Jurkat, Clone E6-1 (cell line): ENCODE data around the gene SPIB.
"Not testable (repeated sequence)": the region's sequence is repeated elsewhere in the genome, so short reads cannot be mapped to it uniquely, and the experiment has no call there.

Experiments used
- DNase-seq: peaks from one replicate; pipeline ENCODE4 v3.0.0-alpha.2; 2011; ENCODE audit warnings: low read depth, low spot score
- H3K4me3 ChIP-seq: 2 replicates; pipeline ENCODE4 v1.5.1; 2011; ENCODE audit warnings: mild to moderate bottlenecking, low read length, control low read depth, moderate library complexity

Gene SPIB

GRCh38 chr19:50387868-50388245 lies 30.9 kb upstream of the SPIB start:
- no peak for DNase-seq
- no peak overlapping the region for H3K4me3 ChIP-seq

- H3K4me3 ChIP-seq, DNase-seq: not testable (repeated sequence)
Observed at GRCh38 chr19:50390295-50390694, 28.4 kb upstream of the SPIB start.

DNA sequence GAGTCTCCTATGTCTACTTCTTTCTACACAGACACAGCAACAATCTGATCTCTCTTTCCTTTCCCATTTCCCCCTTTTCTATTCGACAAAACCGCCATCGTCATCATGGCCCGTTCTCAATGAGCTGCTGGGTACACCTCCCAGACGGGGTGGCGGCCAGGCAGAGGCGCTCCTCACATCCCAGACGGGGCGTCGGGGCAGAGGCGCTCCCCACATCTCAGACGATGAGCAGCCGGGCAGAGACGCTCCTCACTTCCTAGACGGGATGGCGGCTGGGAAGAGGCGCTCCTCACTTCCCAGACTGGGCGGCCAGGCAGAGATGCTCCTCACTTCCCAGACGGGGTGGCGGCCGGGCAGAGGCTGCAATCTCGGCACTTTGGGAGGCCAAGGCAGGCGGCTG lies 27.8 kb upstream of the SPIB start:
- not testable (repeated sequence) for DNase-seq, H3K4me3 ChIP-seq

GRCh38 chr19:50392759-50393158 lies 26.0 kb upstream of the SPIB start:
- H3K4me3 ChIP-seq, result no peak overlapping the region
- no peak for DNase-seq

DNA sequence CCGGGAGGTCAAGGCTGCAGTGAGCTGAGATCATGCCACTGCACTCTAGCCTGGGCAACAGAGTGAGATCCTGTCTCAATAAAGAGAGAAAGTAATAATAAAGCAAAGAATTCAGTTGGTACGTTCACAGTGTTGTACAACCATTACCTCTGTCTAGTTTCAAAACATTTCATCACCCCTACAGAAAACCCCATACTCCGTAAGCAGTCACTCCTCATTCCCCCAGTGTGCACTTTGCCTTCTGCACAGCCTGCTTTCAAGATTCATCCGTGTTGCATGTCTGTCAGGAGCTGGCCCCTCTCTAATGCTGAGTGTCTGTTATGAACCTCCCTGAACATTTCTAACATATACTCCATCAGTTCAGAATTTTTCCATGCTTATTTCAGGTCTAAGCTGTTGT lies 25.1 kb upstream of the SPIB start:
- no peak for DNase-seq
- no peak overlapping the region for H3K4me3 ChIP-seq

DNA sequence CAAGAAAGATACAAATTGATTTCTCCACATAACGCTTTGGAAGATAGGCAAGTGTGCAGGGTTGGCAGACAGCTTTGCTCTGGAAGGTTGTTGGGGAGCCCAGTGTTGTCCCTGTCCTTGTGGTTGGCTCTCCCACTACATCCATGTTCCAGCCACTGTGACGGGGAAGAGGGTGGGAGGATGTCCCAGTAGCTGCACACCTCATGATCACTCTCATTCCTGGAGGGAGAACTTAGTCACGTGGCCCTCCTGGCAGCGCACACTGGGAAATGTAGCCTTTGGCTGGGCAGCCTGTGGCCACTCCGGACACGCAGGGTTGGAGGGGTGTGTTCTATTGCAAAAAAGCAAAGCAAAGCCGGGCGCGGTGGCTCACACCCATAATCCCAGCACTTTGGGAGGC lies 24.7 kb upstream of the SPIB start:
- no peak overlapping the region for H3K4me3 ChIP-seq
- no peak for DNase-seq

- DNase-seq, result no peak
- H3K4me3 ChIP-seq, result no peak overlapping the region
Observed at GRCh38 chr19:50398675-50399367, 19.9 kb upstream of the SPIB start.

- DNase-seq, result no peak
Observed at GRCh38 chr19:50399368-50399745, 19.4 kb upstream of the SPIB start.

DNA sequence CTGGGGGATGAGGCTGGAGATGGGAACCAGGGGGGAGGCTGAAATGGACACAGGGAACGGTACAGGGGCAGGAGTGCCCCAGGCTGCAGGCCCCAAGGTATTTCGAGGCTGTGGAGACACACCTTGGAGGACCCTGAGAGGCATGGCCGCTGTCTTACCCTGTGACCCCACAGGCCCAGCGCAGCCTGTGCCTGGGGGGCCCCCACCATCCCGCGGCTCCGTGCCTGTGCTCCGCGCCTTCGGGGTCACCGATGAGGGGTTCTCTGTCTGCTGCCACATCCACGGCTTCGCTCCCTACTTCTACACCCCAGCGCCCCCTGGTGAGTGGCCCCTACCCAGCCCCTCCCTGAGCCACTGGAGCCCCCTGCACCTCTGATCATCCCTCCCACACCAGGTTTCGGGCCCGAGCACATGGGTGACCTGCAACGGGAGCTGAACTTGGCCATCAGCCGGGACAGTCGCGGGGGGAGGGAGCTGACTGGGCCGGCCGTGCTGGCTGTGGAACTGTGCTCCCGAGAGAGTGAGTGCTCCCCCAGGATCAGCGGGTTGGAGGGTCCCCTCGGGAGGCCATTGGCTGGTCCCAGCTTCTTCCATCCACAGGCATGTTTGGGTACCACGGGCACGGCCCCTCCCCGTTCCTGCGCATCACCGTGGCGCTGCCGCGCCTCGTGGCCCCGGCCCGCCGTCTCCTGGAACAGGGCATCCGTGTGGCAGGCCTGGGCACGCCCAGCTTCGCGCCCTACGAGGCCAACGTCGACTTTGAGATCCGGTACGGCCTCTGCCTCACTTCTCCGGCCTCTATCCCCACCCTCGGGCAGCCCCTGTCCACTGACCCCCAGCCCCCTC lies 16.9 kb upstream of the SPIB start:
- H3K4me3 ChIP-seq, result no peak overlapping the region
- DNase-seq, result no peak

More at GRCh38 chr19:50399368-50399745, 19.4 kb upstream of the SPIB start:
- no peak overlapping the region for H3K4me3 ChIP-seq

DNA sequence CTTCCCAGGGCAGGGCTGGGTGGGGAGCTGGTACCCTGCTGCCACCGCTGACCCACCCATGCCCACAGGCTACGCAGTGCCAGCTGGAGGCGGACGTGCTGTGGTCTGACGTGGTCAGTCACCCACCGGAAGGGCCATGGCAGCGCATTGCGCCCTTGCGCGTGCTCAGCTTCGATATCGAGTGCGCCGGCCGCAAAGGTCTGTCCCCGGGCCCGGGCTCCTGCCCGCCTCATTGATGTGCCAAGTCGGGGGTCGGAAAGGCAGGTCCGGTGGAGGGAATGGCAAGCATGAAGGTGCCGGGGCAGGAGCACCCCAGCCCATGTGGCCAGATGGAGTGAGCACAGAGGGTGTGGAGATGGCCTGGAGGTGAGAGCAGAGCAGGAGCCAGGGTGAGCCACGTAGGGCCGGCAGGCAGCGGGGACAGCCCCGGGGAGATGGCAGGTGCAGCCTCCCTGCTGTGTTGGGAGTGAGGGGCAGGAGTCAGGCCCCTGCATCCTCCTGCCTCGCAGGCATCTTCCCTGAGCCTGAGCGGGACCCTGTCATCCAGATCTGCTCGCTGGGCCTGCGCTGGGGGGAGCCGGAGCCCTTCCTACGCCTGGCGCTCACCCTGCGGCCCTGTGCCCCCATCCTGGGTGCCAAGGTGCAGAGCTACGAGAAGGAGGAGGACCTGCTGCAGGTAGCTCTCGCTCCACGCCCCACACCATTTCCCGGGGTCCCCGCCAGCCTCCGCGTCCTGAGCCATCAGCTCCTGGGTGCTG lies 16.0 kb upstream of the SPIB start:
- no peak overlapping the region for H3K4me3 ChIP-seq
- no peak for DNase-seq

DNA sequence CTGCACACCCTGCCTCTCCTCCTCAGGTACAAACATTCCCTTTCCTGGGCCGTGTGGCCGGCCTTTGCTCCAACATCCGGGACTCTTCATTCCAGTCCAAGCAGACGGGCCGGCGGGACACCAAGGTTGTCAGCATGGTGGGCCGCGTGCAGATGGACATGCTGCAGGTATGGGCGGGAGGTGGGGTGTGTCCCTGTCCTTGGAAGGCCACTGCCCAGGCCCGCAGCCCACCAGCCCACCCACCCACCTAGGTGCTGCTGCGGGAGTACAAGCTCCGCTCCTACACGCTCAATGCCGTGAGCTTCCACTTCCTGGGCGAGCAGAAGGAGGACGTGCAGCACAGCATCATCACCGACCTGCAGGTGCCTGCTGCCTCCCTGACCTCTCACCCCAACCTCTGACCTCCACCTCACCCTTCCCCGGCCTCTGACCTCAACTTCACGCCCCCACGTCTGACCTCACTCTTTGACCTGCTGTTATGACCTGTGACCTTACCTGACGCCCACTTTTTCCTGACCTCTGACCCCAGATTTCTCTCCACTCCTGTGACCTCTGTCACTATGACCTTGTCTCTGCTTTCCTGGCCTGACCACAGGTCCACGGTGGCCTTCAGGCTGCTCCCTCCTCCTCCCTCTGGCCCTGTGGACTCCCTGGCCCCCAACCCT lies 12.4 kb upstream of the SPIB start:
- DNase-seq, result no peak
- no peak overlapping the region for H3K4me3 ChIP-seq

DNA sequence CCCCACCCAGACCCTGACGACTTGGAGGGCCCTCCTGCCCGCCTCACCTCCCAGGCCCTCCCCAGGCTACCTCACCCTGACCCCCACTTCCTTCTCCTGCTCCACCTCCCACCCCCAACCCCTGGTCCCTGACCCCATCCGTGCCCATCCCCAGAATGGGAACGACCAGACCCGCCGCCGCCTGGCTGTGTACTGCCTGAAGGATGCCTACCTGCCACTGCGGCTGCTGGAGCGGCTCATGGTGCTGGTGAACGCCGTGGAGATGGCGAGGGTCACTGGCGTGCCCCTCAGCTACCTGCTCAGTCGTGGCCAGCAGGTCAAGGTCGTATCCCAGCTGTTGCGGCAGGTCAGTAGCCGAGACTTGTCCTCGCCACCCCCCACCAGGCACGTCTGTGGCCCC lies 11.9 kb upstream of the SPIB start:
- no peak overlapping the region for H3K4me3 ChIP-seq
- DNase-seq, result no peak

- no peak overlapping the region for H3K4me3 ChIP-seq
- DNase-seq, result no peak
Observed at GRCh38 chr19:50409347-50409746, 9.4 kb upstream of the SPIB start.

DNA sequence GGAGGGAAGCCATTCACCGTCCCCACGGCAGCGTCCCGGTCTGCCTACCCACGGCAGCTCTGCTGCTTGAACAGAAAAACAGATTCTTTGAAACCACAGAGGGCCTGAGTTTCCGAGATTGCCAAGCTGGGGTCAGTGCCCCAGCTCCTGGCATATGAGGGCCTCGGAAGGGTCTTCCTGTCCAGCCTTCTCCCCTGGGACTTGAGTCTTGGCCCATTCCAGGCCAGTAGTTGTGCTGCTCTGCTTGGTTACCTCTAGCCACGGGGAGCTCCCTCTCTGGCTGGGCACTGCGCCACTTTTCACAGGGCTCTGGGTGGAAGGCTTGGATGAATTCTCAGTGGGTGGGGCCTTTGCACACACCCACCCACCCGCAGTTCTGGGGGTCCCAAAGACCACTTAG lies 8.6 kb upstream of the SPIB start:
- DNase-seq, result no peak
- no peak overlapping the region for H3K4me3 ChIP-seq

GRCh38 chr19:50412419-50412818 lies 6.3 kb upstream of the SPIB start:
- no peak for DNase-seq
- H3K4me3 ChIP-seq, result no peak overlapping the region

GRCh38 chr19:50413096-50413495 lies 5.6 kb upstream of the SPIB start:
- H3K4me3 ChIP-seq, result no peak overlapping the region
- DNase-seq, result no peak

GRCh38 chr19:50413531-50413930 lies 5.2 kb upstream of the SPIB start:
- no peak overlapping the region for H3K4me3 ChIP-seq
- no peak for DNase-seq

DNA sequence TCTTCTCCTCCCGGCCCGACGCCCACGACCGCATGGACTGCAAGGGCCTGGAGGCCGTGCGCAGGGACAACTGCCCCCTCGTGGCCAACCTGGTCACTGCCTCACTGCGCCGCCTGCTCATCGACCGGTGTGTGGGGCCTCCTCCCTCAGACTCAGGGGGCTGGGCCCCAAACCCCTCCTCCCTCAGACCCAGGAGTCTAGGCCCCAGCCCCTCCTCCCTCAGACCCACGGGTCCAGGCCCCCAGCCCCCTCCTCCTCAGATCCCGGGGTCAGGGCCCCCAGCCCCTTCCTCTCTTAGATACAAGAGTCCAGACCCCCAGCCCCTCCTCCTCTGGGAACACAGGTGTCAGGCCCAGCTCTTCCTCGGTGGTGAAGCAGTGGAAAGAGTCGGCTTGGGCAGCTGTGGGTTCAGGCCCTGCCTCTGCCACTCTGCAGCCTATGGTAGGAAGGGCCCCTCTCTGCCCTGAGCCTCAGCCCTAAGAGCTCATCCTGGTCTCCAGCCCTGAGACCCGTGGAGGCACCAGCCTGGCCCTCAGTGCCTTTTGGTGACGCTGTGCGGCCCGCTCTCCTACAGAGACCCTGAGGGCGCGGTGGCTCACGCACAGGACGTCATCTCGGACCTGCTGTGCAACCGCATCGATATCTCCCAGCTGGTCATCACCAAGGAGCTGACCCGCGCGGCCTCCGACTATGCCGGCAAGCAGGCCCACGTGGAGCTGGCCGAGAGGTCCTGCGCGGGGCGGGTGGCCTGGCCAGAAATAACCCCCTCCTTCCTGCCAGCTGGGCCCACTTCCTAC lies 3.7 kb upstream of the SPIB start:
- DNase-seq, result peak; percentile 25
- H3K4me3 ChIP-seq, result no peak overlapping the region

DNA sequence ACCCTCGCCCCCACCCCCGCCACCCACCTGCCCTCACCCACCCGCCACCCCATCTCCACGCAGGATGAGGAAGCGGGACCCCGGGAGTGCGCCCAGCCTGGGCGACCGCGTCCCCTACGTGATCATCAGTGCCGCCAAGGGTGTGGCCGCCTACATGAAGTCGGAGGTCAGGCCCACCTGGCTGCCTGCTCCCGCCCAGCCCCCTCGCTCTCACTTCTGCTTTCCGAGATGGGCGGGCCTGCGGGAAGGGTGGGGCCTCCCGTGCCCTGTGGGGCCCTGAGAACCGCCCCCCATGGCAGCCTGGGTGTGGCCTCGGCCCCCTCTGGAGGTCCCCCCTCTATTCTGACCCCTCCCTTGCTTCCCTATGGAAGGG lies 3.1 kb upstream of the SPIB start:
- DNase-seq, result no peak
- no peak overlapping the region for H3K4me3 ChIP-seq
